GM12878 (cell line): Measurements from ENCODE around the gene ALG2. TPM values are rescaled to one million over a fixed set of nuclear protein-coding genes. Genes with fewer than 3 reads are reported as not detected.
A peak's percentile ranks its signal among the peaks of the same experiment; 100 is the strongest.

Experiments used
- ATAC-seq: fragments of 200-7000 bp; cut with Tn5 transposase; 3 replicates; pipeline ENCODE4 v1.9.1; 2020; ENCODE audit warnings: mild to moderate bottlenecking, moderate library complexity
- BruUV-seq: library from RNA; stranded (reverse); fragments of 400-500 nt; replicated peaks from 2 replicates; lab custom pipeline; 2021; lab: Mats Ljungman, UMichigan
- CTCF ChIA-PET: fragments of 300-600 bp; sonication (Branson Sonifier 250); formaldehyde crosslinking; extraction: SDS; loops from one replicate; lab custom pipeline; 2021; ENCODE audit warnings: inconsistent platforms; lab: Yijun Ruan, JAX
- POLR2A ChIA-PET: fragments of 350-600 bp; formaldehyde crosslinking; extraction: SDS; loops from one replicate; lab custom pipeline; 2021; ENCODE audit warnings: inconsistent platforms; lab: Charles Lee
- RAD21 ChIA-PET: fragments of 300-600 bp; sonication (Branson Sonifier 250); formaldehyde crosslinking; loops from one replicate; lab custom pipeline; 2023; ENCODE audit warnings: antibody characterized with exemption; ENCODE audit not compliant: unreplicated experiment; lab: Charles Lee
- SMC1A ChIA-PET: fragments of 300-600 bp; sonication (Branson Sonifier 250); formaldehyde crosslinking; loops from one replicate; lab custom pipeline; 2023; ENCODE audit not compliant: unreplicated experiment, uncharacterized antibody; lab: Charles Lee
- DNase-seq: peaks from one replicate; pipeline ENCODE4 v3.0.0-alpha.2; 2011; ENCODE audit warnings: low read depth, low spot score
- FAIRE-seq: peaks from 3 replicates; lab custom pipeline; 2011; peaks lifted over from hg19 to GRCh38; lab: Jason Lieb, UNC
- H2AFZ ChIP-seq: 2 replicates; pipeline ENCODE4 v1.6.0; 2011; ENCODE audit warnings: low read depth, low read length, control low read depth; ENCODE audit not compliant: control insufficient read depth
- H3K27ac ChIP-seq: 2 replicates; pipeline ENCODE4 v1.5.1; 2011; ENCODE audit warnings: control low read depth; ENCODE audit not compliant: control insufficient read depth, insufficient read depth
- H3K27me3 ChIP-seq, 2 experiments: replicated peaks in 1 of 2; 2 replicates each; pipeline versions ENCODE4 v1.6.0 to v1.6.1; 2011; ENCODE audit warnings: low read length in 1 of 2; ENCODE audit not compliant: control insufficient read depth in 2 of 2, insufficient read depth in 2 of 2
- H3K36me3 ChIP-seq, 2 experiments: 2 replicates each; pipeline ENCODE4 v1.5.1; 2011; ENCODE audit warnings: low read length in 1 of 2; ENCODE audit not compliant: control insufficient read depth in 2 of 2, insufficient read depth in 2 of 2
- H3K4me1 ChIP-seq: 2 replicates; pipeline ENCODE4 v1.6.1; 2011; ENCODE audit warnings: mild to moderate bottlenecking, low read length, moderate library complexity, mixed read lengths; ENCODE audit not compliant: control insufficient read depth, insufficient read depth
- H3K4me2 ChIP-seq: 2 replicates; pipeline ENCODE4 v1.6.0; 2011; ENCODE audit warnings: control low read depth; ENCODE audit not compliant: control insufficient read depth, insufficient read depth
- H3K4me3 ChIP-seq: fragments of 200-600 bp; sonication (generic); 2 replicates; pipeline ENCODE4 v1.5.1; 2016
- H3K79me2 ChIP-seq: 2 replicates; pipeline ENCODE4 v1.6.0; 2011; ENCODE audit warnings: low read length; ENCODE audit not compliant: control insufficient read depth, insufficient read depth
- H3K9ac ChIP-seq: 2 replicates; pipeline ENCODE4 v1.8.0; 2011; ENCODE audit warnings: low read length, control low read depth, mixed read lengths; ENCODE audit not compliant: control insufficient read depth, insufficient read depth
- H3K9me3 ChIP-seq: replicated peaks from 3 replicates; pipeline ENCODE4 v1.5.1; 2011; ENCODE audit warnings: mild to moderate bottlenecking, low read length; ENCODE audit not compliant: control insufficient read depth, insufficient read depth
- H4K20me1 ChIP-seq: 2 replicates; pipeline ENCODE4 v1.6.0; 2011; ENCODE audit not compliant: control insufficient read depth, insufficient read depth
- ATF7 ChIP-seq: fragments of 450-650 bp; IDR thresholded peaks from 2 replicates; pipeline ENCODE4 v1.6.1; 2016; ENCODE audit warnings: low read depth, mild to moderate bottlenecking
- BCL11A ChIP-seq: IDR thresholded peaks from 2 replicates; pipeline ENCODE4 v1.6.1; 2011; ENCODE audit warnings: low read depth, low read length
- CHD4 ChIP-seq: fragments of 200-600 bp; sonication (generic); IDR thresholded peaks from 2 replicates; pipeline ENCODE4 v1.6.1; 2016; ENCODE audit warnings: mild to moderate bottlenecking
- CREB1 ChIP-seq: IDR thresholded peaks from 2 replicates; pipeline ENCODE4 v1.6.1; 2012; ENCODE audit warnings: low read depth, mild to moderate bottlenecking, inconsistent platforms
- CREM ChIP-seq: IDR thresholded peaks from 2 replicates; pipeline ENCODE4 v1.6.1; 2014; ENCODE audit warnings: antibody characterized with exemption, low read depth
- EED ChIP-seq: sonication (generic); IDR thresholded peaks from 2 replicates; pipeline ENCODE4 v1.6.1; 2016; ENCODE audit warnings: antibody characterized with exemption, low read depth
- IKZF2 ChIP-seq, 2 experiments: fragments of 450-650 bp; IDR thresholded peaks; 2 replicates each; pipeline ENCODE4 v1.6.1; 2017; ENCODE audit warnings: mild to moderate bottlenecking in 2 of 2, moderate library complexity in 2 of 2
- REST ChIP-seq: IDR thresholded peaks from 2 replicates; pipeline ENCODE4 v1.6.1; 2012; ENCODE audit warnings: mild to moderate bottlenecking, low read depth, low read length
- RUNX3 ChIP-seq: IDR thresholded peaks from 2 replicates; pipeline ENCODE4 v1.6.1; 2012; ENCODE audit warnings: low read length, inconsistent platforms
- SREBF1 ChIP-seq: IDR thresholded peaks from 2 replicates; pipeline ENCODE4 v1.6.1; 2012; ENCODE audit warnings: mild to moderate bottlenecking, low read length
- TAF1 ChIP-seq: IDR thresholded peaks from 2 replicates; pipeline ENCODE4 v1.6.1; 2011; ENCODE audit warnings: mild to moderate bottlenecking, low read depth, low read length, borderline replicate concordance
- TCF12 ChIP-seq: IDR thresholded peaks from 2 replicates; pipeline ENCODE4 v1.6.1; 2011; ENCODE audit warnings: low read depth, mild to moderate bottlenecking, low read length
- ZNF217 ChIP-seq: fragments of 450-650 bp; IDR thresholded peaks from 2 replicates; pipeline ENCODE4 v1.6.1; 2017; ENCODE audit warnings: antibody characterized with exemption, mild to moderate bottlenecking
- in situ Hi-C: fragments of 300-500 bp; cut with MboI; formaldehyde crosslinking; loops from 9 replicates; pipeline ENCODE4 v1.14.3; 2018; ENCODE audit warnings: mixed read lengths
- intact Hi-C: fragments of 100-400 bp; cut with micrococcal nuclease; formaldehyde crosslinking; loops from one replicate; pipeline ENCODE4 v1.14.2; 2022; ENCODE audit not compliant: unreplicated experiment
- polyA plus RNA-seq, 11 experiments: library from polyadenylated mRNA; depleted of rRNA in 4 of 11; unstranded in 6 of 11; stranded (reverse) in 5 of 11; fragments of >200 nt; fragmentation: Nextera tagmentation in 4 of 11; fragmentation: Illumina TruSeq in 1 of 11; extraction: Ambion mirVana in 4 of 11; extraction: Trizol in 1 of 11; gene quantifications; 1 replicate in 1 of 11; 2 replicates in 10 of 11; pipeline versions ENCODE4 v1.2.1 to v1.2.3, GENCODE V29; 2011 to 2016; ENCODE audit warnings: inconsistent platforms in 2 of 11, missing spikeins in 2 of 11, low read depth in 1 of 11
- total RNA-seq, 4 experiments: library from RNA; depleted of rRNA in 3 of 4; stranded (reverse); fragments of >200 nt in 3 of 4; fragmentation: Illumina TruSeq in 1 of 4; extraction: Trizol in 1 of 4; gene quantifications; 2 replicates each; pipeline versions ENCODE4 v1.2.1 to v1.2.3, GENCODE V29; 2013 to 2021
- TF ChIP-seq, protein P1 (sequence below): IDR thresholded peaks from 2 replicates; pipeline ENCODE4 v1.6.1; 2012; ENCODE audit warnings: low read depth, low read length, improper control_type of control experiment

The ALG2 gene
- total and polyA plus RNA-seq, 10 of the 15 experiments (the other 5 are each of a cell fraction or from before 2014, with no cell fraction given) = 8.8 to 52.5 (median 38.6) TPM

DNA sequence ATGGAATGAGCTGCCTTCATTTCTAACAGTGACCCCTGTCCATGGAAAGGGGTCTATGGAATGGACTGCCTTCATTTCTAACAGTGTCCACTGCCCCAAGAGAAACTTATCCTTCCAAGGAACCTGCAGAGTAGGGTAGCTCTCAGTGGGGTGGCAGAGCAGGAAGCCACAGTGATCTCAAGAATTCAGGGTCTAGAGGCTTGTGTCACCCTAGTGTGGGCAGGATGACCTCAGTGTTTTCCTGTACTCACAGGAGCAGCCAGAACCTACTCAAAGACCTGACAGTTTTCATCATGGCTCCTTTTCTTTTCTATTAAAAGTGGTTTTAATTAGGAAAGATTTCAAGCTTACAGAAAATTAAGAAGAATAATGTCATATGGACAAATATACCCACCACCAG is 27.9 kb upstream of the ALG2 start:
- no TSS peak for BruUV-seq
- Histone ChIP-seq H3K4me1 (peaks cover 38% of the 10 kb centered on the region), H3K4me2 (0 out of 2 replicates have a peak overlapping the region, but pooled peaks have one; percentile 39), H3K27ac (no peak overlapping the region), H2AFZ (no peak overlapping the region), H3K36me3 (no peaks in the 10 kb centered on the region), H3K27me3 (no peaks in the 10 kb centered on the region), H3K9ac (no peak overlapping the region), H3K9me3 (no peaks in the 10 kb centered on the region; the same call in 1 of the 3 replicates), H3K4me3 (no peak overlapping the region), H3K79me2 (no peaks in the 10 kb centered on the region), H4K20me1 (no peaks in the 10 kb centered on the region)
- ChIA-PET SMC1A (interaction anchor here (1.2 to 8.7 kb wide), 3 partner anchors 10 to 26 kb away, joined by 3 to 143 read pairs (median 6); no protein-coding TSS in a partner anchor), CTCF (interaction anchor here (1.0 to 9.1 kb wide), 5 partner anchors 15 to 65 kb away, joined by 3 to 70 read pairs (median 4); no protein-coding TSS in a partner anchor), RAD21 (interaction anchor here (8.7 kb wide), 1 partner anchor 15 kb away, joined by 87 read pairs; no protein-coding TSS in a partner anchor), POLR2A (interaction anchor here (0.7 to 1.6 kb wide), 2 partner anchors 28 to 73 kb away, joined by 3 read pairs; partner anchors contain the start of genes ALG2 and SEC61B)
- DNase-seq (no peak), FAIRE-seq (no peak), ATAC-seq (peak; percentile 31)
- in situ Hi-C loops (no loop called here), intact Hi-C loops (loop anchor here (5.0 to 10.0 kb wide), 2 partner anchors 67 to 965 kb away; no protein-coding TSS in a partner anchor)
- peak; percentile 44; the same call in 1 of the 2 replicates for TF ChIP-seq EED
- 0 out of 2 replicates have a peak, but pooled peaks have one; percentile 27 for TF ChIP-seq CREB1
- 0 out of 2 replicates have a peak, but pooled peaks have one; percentile 16 for TF ChIP-seq BCL11A
- TF ChIP-seq TCF12 = no peak
- TF ChIP-seq, protein P1, sequence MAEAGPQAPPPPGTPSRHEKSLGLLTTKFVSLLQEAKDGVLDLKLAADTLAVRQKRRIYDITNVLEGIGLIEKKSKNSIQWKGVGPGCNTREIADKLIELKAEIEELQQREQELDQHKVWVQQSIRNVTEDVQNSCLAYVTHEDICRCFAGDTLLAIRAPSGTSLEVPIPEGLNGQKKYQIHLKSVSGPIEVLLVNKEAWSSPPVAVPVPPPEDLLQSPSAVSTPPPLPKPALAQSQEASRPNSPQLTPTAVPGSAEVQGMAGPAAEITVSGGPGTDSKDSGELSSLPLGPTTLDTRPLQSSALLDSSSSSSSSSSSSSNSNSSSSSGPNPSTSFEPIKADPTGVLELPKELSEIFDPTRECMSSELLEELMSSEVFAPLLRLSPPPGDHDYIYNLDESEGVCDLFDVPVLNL = no peak
- peak; percentile 66 for TF ChIP-seq RUNX3
- no peak for TF ChIP-seq REST
- peak in 1 of 2 experiments; percentile 24; a peak in 1 of 4 replicates for TF ChIP-seq IKZF2 (IDR thresholded peaks at IDR 0.05)
- no peak for TF ChIP-seq CHD4
- TF ChIP-seq ATF7 = peak; percentile 48; the same call in 1 of the 2 replicates
- TF ChIP-seq CREM = no peak
- no peak for TF ChIP-seq TAF1
- TF ChIP-seq ZNF217 = no peak
- no peak for TF ChIP-seq SREBF1
